NCI-H446 (cell line): ENCODE measurements around the gene AADACL3.

Experiments used
- DNase-seq, 2 experiments: peaks; one replicate each; lab custom pipeline; 2025; lab: John Stamatoyannopoulos, UW

The AADACL3 gene

GRCh38 chr1:12769031-12769430 lies 53.1 kb downstream of the AADACL3 start:
- DNase-seq: no peak

GRCh38 chr1:12769976-12770505 lies 54.1 kb downstream of the AADACL3 start:
- DNase-seq: no peak

DNA sequence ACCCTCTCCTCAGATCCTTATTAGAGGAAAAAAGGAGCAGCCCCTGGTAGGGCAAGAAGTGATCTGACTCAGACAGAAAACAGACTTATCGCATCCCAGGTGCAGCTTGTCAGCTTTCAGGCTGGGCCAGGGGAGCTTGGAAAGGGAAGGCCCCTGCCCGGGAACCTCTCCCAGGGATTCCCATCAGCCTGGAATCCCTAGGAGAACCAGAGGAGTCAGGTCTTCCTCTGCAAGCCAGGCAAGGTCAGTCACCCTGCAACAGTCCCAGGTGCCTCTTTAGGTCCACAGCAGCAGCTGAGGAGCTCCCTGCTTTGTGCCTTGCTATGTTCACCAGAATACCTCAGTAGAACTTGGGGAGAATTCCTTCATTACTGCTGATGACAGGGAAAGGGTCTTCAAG lies 54.7 kb downstream of the AADACL3 start:
- DNase-seq: no peak

GRCh38 chr1:12771186-12771585 lies 55.3 kb downstream of the AADACL3 start:
- no peak for DNase-seq

DNA sequence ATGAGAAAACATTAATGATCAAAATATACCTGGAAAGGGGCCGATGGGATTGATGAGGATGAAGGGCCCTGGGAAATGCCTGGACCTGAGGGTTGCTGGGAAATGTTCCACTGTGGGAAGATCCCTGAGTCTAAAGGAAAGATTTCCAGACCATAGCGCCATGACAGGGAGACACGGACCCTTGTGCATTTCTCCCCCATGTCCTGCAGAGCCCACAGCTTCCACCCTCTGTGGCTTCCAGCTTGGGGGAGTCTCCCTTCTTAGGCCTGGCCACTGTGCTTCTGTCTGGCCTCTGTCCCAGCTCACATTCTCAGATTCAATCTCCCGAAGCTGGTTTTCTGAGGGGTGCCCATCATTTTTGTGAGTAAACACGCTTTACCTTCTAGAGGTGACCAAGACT lies 56.6 kb downstream of the AADACL3 start:
- no peak for DNase-seq

DNA sequence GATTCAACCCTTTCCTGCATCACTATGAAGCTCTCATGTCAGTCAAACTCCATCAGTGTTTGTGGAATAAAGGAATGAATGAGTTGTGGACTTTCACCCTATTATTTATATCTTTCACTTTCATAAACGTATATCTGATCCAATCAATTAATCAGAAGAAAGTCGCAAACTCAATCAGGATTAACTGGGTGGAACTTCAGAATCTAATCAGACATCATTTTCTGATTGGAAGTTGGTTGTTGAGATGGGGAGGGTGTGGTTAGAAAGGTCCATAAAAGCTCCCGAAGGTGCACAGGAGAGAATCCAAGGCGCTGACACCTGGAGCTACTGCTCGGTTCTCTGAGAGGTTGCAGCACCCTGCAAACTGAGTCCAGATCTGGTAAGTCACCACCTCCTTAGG lies 57.5 kb downstream of the AADACL3 start, which contains the start of gene PRAMEF12:
PRAMEF12 (plus strand) TSS at position 301 of the 400 bp plus-strand sequence. CDS start 1,130 bp downstream, outside the sequence.
- DNase-seq: no peak

DNA sequence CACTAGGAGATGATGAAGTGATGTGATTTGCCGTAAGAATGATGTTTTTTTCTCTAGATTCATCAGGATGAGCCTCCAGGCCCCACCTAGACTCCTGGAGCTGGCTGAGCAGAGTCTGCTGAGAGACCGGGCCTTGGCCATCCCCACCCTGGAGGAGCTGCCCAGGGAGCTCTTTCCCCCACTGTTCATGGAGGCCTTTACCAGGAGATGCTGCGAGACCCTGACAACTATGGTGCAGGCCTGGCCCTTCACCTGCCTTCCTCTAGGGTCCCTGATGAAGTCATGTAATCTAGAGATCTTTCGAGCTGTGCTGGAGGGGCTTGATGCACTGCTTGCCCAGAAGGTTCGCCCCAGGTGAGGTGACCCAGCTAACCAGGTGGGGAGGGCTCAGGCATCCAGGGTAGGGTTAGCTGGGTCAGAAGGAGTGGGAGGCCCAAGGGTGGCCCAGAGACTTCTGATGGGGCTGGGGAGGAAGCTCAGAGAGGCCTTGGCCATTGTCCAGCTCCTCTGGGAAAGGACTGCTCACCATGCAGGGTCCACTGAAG lies 59.0 kb downstream of the AADACL3 start:
- DNase-seq: no peak

DNA sequence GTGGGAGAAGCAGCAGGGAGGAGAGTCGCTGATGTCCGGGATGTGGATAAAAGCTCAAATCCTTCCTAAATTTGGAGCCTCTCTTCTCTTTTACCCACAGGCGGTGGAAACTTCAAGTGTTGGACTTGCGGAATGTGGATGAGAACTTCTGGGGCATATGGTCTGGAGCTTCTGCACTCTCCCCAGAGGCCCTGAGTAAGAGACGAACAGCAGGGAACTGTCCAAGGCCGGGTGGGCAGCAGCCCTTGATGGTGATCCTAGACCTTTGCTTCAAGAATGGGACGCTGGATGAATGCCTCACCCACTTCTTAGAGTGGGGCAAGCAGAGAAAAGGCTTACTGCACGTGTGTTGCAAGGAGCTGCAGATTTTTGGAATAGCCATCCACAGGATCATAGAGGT lies 59.5 kb downstream of the AADACL3 start:
- DNase-seq: no peak

DNA sequence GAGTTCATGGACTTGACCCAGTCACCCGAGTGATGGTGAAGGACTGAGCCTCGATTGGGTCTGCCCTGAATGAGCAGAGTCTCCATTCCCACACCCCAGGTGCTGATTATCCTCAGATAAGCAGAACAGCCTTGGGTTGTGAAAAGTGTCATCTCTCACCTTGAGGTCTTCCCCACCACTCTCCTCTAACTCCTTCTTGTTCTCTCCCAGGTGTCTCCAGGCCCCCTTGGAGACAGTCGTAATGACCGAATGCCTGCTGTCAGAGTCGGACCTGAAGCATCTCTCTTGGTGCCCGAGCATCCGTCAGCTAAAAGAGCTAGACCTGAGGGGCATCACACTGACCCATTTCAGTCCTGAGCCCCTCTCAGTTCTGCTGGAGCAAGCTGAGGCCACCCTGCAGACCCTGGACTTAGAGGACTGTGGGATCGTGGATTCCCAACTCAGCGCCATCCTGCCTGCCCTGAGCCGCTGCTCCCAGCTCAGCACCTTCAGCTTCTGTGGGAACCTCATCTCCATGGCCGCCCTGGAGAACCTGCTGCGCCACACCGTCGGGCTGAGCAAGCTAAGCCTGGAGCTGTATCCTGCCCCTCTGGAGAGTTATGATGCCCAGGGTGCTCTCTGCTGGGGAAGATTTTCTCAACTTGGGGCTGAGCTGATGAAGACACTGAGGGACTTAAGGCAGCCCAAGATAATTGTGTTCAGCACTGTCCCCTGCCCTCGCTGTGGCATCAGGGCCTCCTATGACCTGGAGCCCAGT lies 61.1 kb downstream of the AADACL3 start:
- no peak for DNase-seq
